ENCODE measurements around the gene ZMAT5.

DNA sequence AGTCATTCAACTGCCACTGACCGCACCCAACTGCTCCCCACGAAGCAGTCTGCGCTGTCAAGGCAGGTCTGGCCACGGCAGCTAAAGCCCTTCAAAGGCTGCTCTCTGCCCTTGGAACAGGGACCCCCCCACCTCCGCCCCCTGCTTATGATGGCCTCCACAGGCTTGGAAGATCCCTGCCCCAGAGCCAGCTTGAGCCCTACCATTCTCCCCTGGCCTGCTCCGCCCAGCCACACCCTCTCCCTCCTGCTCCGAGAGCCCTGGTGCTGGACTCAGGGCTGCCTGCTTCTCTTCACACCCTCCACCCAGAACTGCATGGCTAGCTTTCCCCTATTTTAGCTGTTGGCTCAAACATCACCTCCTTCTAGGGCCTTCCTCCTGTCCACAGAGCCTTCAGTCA is 19.0 kb downstream of the ZMAT5 start:
- TF ChIP-seq CTCF (conservative IDR thresholded peaks at IDR 0.05; ENCODE audit: low read depth, low read length) (no peak), EZH2 (IDR thresholded peaks at IDR 0.05; ENCODE audit: low read length, unreplicated experiment) (no peak), EZH2phosphoT487 (IDR thresholded peaks at IDR 0.05; ENCODE audit: borderline replicate concordance, low read length) (no peak)

All from PC-3 (cell line).